Activated naive CD4-positive, alpha-beta T cell (primary cell): ENCODE measurements around the gene LATS2.

Source experiments
- DNase-seq, 4 experiments: peaks; one replicate each; lab custom pipeline; 2025; lab: John Stamatoyannopoulos, UW

Gene LATS2

DNA sequence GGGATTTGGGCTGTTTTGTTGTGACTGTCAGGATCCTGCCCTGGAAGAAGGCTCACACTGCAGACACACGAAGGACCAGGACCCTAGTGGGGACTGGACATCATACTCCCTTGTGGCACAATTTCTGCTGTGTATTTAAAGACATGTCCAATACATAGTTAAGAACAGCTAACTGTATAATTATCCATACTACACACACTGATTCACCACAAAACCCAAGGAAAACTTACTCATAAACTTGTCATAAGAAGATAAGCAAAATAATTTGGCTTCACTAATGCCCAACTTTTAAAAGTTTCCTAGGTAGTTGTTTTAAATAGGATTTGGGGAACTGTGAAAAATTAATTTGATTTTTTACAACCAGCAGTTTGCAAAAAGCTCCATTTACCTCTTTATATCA lies 46.1 kb downstream of the LATS2 start:
- DNase-seq = no peak

DNA sequence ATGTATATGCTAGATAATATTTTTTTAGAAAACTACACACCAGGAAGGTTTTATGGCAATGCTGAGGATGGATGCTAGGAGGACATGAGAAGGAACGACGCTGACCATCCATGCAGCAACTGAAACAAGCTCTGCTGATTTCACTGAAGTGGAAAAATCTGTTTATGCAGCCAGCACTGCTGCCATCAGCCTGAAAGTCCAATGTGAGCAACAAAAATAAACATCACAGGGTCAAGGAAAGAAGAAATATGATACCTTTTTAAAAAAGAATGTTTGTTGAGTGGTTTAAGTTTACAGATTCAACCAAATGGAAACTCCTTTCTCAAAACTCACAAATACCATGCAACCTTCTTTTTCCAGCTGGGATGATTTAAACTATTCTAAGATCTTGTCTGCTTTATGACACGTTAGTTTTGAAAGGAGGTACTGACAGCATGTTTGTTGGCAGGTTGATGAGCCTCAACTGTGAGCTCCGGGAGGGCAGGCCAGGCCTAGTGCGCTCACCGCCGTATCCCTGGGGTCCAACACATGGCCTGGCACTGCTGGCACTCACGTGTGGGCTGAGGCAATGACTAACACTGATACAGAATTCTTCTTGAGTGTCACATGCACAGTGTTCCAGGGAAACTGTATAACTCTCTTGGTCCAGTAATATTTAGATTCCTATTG lies 46.8 kb downstream of the LATS2 start:
- DNase-seq = no peak

DNA sequence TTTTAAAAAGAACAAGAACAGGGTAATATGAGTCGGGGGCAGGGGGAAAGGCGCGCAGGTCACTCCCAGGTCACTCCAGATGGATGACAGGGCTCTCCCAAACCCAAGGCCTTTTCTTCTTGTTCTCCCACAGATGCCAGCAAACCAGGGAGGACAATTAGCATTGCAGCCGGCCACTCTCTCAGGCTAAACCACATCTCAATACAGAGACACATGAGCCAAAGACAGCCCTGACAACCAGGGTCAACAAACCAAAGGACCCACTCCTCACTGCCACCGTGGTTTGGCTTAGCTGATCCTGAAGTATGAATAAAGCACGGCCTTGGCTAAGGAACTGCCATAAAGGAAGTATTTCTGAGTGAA lies 47.3 kb downstream of the LATS2 start:
- DNase-seq = no peak

DNA sequence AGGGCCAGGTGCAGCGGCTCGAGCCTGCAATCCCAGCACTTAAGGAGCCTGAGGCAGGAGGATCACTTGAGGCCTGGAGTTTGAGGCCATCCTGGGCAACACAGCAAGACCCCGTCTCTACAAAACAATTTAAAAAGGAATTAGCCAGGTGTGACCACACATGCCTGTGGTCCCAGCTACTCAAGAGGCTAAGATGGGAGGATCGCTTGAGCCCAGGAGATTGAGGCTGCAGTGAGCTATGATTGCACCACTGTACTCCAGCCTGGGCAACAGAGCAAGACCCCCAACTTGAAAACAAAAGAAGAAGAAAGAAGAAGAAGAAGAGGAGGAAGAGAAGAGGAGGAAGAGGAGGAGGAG lies 47.7 kb downstream of the LATS2 start:
- no peak for DNase-seq

DNA sequence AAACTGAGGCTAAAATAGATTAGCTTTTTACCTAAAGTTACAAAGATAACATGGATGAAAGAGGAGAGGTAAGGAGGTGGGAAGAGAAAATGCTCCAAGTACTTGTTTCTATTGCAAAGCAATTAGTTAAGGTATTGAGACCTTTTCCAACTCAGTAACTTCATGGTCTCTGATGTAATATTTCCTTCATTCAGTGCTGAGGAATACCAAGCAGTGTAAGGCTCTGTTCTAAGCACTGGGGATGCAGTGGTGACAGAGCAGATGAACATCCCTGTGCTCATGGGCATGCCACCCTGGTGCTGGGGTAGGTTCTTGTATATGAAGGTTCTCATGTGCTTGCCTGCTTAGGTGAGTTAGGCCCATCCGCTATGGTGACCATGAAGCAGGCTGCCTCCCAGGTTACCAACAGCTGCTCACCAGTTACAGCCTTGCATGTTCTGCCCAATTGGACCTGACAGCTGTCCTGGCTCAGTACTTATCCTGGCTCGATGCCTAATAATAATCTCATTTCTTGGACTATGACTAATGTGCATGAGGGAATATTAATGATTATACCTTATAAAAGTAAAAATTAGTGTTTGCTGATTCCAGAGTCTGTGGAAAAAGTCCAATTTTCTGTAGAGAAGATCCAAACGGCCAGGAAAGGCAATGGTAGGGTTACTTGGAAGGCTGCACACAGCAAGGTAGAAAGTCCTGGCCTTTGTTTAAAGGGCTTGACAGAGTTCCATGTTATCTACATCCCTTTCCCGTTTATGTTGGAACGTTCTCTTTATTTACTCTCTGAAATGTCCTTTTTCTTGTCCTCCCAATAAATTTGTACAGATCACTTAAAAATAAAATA lies 48.3 kb downstream of the LATS2 start:
- DNase-seq = no peak

DNA sequence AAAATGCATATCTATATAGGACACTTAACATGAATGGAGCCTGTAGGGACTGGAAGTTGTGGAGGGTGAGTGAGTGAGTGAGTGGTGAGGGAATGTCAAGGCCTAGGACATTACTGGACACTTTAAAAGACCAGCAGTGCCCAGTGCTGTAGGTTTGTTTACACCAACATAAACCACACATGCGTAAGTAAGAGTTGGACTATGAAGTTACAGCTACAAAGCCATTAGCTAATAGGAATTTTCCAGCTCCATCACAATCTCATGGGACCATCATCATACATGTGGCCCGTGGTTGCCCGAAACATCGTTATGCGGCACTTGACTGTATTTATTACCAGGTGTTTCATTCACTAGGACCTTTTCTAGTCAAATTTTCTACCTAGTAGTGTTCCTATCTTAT lies 49.2 kb downstream of the LATS2 start:
- DNase-seq = no peak

DNA sequence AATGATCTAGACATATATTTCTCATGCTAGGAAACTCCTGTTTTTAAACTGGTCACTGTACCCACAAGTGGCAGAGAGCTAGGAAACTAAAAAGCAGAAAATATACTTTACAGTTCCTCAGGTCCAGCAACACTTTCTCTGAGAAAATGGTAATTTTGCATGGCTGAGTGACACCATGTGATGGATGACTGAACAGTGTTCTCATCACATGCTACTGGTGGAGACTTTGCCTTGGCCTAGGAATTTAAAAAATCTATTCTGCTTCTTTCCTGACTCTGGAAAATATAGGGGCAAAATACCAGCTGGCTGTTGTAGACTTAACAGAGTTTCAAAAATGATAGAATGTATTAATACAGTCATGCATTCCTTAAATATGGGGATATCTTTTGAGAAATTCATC lies 50.0 kb downstream of the LATS2 start:
- no peak for DNase-seq

DNA sequence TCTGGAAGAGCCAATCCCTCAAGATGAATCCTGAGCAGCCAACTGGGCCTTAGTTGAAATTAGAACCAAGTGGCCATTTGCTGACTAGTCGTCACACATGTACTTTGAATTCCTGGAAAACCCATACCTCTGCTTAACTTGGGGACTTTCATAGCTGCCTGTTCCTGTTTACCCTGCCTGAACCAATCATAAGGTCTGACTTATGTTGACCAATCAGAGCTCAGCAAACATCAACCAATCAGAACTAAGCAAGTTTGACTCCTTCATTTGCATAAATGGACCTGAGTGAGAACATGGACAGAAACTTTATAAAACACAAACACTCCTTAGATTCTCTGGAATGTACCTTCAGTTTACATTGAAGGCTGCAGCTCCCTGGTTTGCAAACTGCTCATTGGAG lies 50.8 kb downstream of the LATS2 start:
- DNase-seq = no peak

DNA sequence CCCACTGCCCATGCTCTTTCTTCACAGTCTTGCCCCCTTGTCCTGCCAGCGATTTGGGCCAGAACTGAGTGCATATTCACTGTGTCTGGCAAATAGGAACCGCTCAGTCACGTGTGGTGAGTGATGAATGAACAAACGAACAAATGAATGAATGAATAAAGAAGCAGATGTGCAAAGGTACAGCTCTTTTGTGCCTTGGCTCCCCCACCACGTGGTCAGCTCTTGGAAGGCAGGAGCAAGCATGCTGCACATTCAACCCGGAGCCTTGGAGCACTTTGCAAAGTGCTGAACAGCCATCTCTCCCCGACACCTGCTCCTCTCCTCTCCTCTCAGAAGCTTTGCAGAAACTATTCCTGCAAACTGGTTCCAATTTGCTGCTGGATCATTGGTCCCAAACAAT lies 52.4 kb downstream of the LATS2 start:
- no peak for DNase-seq

DNA sequence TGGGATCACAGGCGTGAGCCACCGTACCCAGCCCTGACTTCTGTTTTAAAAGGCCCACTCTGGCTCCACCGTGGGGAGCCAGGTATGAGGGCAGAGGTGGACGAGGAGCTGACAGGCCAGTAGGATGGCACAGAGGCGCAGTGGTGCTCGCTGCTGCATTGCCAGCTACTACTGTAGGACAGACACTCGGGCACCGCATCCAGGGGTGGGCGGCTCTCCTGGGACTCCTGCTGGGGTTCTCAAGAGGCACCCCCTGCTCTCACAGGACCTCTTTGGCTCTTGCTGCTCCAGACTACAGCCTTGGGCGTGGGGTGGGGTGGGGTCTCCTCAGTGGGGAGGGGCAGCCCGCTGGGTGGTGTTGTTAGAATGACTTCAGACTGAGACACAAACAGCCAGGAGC lies 53.4 kb downstream of the LATS2 start:
- DNase-seq = no peak

DNA sequence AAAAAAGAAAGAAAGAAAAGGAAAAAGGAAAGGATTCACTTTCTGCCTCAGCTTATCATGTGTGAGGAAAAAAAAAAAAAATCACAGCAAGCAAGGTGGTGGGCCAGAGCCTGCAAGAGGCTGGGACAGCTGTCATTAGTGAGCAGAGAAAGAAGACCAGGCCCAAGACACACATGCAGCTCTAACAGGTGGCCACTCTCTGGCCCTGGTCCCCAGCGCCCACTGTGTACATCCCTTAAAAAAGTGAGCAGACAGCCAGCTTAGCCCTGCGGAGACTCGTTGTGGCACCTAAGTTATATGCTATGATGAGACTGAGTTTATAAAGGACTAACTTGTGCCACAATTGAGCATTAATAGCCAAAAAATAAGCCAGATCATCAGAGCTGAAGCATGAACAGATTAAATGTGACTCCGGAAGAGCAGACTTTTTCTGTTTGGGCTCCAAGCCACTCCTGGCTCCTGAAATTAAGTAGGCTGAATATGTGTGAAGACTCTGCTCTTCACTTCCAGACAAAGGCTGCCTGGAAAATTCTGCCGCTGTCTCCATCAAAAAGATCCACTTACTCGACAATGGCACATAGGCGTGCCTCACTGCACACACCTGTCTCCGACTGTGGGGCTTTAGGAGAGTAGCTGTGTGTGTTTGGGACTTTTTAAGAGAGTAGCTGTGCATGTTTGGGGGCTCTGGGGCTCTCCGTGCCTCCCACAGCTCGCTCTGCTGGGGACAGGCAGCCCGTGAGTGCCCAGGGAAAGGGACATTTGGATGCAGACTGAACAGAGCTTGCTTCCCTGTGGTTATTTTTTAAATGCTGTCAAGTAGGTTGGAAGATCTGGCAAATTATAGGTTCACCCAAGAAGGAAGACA lies 55.0 kb downstream of the LATS2 start:
- DNase-seq = no peak

DNA sequence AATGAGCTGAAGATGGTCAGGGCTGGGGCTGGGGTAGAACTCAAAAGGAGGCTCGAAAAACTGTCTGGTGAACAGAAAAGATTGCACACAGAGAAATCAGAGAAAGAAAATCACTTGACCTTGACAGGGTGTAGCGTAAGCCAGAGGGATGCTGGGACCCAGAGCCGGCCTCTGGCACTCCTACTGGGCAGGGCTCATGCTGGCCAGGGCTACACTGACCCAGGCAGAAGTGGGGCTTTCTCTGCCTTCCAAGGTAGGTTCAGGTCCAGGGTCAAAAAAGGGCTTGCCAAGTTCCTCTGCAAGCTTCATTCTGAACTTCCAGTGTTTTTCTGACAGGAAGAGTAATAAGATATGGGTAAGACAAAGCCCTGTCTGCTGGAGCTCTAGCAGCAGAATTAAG lies 56.2 kb downstream of the LATS2 start:
- DNase-seq = no peak

DNA sequence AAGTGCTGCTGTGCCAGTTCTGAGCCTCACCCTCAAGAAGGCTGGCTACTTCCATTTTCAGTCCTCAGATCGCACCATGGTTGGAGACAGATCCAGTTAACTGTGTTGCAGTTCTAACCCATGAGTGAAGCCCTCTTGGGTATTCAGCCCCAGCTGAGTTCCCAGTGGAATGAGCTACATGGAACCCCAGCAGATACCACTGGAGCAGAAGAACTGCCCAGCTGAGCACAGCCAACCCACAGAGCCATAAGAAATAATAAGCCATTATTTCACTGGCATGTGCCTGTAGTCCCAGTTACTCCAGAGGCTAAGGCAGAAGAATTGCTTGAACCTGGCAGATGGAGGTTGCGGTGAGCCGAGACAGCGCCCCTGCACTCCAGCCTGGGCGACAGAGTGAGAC lies 59.9 kb downstream of the LATS2 start:
- DNase-seq = no peak

DNA sequence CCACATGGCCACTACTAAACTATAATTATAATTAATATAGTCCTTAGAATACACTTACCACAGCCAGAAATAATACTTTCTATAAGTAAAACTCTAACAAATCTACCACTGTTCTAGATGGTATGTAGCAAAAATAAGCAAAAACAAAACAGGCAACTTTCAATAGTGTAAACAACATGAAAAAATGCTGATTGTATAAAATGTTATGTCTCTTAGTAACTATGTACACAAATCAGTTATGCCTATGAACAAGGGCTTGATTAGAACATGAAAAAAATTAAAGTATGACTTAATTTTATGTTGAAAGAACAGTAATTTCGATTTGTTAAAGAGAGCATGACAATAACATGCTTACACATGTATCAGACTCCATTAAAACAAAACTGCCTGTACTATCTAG lies 60.7 kb downstream of the LATS2 start:
- no peak for DNase-seq

DNA sequence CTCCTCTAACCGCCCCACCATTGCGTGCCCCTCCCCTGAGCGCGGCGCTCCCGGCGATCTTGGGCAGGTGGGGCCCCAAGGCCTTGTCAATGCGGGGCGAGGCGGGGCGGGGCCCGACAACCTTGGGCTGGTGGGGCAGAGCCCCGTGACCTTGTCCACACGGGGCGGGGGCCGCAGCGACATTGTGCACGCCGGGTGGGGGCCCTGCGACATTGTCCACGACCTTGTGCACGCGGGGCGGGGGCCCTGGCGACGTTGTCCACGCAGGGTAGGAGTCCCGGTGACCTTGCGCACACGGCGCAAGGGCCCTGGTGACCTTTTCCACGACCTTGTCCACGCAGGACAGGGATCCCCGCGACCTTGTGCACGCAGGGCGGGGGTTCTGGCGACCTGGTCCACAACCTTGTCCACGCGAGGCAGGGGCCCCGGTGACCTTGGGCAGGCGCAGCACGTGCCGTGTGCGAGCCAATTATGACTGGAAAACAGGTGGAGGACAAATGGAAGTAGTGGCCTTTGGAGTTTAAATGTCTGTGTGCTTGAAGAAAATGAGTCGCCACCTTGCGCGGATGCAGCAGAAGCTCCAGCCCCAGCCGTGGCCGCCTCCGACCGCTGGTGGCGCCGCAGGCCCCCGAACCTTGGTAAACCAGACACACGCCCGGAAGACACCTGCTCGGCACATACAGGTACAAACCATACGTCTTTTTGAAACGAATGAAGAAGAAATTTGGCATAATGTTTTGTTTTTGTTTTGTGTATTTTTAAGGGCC lies 62.6 kb downstream of the LATS2 start:
- DNase-seq = no peak

DNA sequence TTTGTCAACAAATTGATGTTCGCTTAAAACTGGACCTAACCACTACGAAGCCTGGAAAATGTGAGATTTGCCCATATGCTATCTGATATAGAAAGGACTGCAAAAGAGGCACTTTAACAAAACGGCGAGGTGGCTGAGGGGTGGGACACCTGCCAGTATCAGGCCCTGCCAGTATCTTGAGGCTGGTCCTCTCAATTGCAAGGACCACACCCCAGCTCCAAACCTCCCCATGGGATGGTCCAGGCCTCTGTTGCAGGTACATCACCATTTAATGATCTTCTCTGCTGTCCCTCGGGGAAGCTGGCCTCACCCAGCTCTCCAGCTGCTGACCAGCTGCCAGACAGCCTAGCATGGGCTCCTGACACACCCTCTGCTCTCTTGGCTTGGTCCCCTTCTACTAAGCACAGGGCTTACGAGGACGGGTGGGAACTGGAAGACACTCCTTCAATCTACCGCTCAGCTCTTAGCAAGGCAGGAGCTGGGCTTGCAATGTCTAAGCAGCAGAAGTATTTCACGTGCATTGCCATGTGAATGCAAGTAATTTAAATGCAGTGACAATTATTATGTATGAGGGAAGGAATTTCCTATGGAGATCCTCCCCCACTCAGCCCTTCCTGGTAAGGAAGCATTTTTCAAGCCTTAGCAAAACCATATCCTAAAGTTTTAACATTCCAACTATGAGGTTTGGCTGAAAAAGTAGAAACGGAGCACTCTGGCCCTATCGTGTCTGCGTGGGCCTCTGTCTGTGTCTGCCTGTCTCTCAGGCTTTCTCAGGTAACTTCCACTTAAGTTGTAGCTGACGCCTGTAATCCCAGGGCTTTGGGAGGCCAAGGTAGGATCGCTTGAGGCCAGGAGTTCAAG lies 63.9 kb downstream of the LATS2 start:
- DNase-seq = no peak

DNA sequence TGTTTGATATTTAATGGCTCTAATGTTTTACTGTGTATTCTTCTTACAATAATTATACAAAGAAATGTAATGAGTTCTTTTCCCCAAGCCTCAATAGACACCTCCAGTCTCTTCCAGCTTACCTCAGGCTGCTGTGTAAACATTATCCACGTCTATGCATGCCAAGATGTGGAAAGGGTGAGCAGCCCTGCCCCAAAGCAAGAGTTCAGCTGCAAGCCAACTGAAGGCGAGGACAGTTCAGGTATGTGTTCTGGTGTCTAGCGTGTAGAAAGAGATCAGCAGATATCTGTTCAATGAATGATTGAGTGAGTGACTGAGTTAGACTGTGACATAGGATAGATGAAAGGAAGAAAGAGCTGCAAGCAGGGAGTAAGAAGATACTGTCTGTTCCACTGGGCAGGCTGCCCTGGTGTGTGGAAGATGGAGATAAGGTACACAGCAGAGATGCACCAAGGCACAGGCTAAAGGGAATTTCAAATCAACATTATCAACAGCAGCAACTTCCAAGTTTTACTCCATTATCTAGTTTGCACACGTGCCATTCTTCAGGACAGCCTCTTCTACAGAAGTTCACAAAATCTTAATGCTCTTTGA lies 66.0 kb downstream of the LATS2 start:
- no peak for DNase-seq

DNA sequence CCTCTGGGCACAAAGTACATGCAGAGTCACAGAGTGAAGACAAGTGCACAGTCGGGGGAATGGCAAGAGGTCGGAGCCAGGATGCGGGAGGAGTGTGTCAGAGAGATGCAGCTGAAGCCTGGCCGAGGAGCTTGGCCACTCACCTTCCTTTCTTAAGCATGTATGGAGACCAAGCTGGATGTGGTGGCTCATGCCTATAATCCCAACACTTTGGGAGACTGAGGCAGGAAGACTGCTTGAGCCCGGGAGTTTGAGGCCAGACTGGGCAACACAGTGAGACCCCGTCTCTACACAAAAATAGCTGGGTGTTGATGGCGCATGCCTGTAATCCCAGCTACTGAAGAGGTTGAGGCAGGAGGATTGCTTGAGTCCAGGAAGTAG lies 67.0 kb downstream of the LATS2 start:
- no peak for DNase-seq

DNA sequence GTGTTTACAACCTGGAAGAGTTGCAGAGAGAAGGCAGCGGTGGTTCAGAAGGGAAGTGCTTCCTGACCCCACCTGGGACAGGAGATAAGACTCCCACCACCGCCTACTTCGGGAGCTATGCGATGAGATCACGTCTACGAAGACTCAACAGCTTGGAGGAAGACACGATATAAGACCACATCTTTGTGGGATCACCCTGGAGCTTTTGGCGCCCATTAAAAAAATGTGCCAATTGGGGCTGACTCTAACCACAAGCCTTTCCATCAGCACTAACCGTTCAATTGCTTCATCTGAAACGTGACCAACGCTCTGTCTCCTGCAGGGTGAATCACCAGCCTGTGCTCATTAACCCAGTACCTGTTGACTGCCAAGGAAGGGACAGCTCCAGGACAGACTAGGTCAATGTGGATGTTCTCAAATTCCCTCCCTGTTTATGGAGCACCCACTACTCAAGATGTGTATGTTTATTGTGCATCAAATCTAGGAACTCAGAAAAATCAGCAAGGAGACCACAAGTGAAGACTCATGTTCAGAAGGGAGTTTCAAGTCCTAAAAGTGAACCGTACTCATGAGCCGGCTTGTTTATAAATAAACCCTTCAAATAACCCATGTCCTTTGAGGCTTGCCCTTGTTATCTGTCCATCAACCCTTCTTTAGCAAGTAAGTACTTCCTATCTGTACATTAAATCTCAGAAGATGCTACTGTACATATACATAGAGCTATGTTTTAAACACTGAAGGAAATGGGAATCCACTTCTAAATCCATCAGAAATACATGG lies 67.5 kb downstream of the LATS2 start:
- DNase-seq = no peak

DNA sequence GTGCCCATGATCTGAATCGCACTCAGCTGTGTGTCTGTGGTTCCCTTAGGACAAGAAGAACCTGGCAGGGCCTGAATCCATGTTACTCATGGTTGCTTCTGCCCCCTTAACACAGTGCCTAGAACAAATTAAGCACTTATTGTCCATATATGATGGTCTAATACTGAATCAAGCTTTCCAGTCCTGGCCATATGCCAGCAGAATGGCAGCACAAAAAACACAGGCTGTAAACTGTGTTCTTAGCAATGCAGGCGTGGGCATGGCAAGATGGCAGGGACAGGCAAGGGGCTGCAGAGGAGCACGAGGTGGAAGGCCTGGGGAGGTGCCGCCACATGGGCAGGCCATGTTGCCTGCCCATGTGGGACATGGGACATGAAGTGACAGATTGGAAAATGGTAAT lies 68.2 kb downstream of the LATS2 start:
- DNase-seq = no peak
